Neural cell (in vitro differentiated cells): ENCODE data around the gene HOXD1. TPM values are rescaled to one million over a fixed set of nuclear protein-coding genes. Genes with fewer than 3 reads are reported as not detected.

Source experiments
- H2AFZ ChIP-seq: fragments of 200-600, 300-800 bp; sonication (generic), shearing (Covaris generic); 2 replicates; pipeline ENCODE4 v1.6.0; 2014; ENCODE audit warnings: low read depth, mild to moderate bottlenecking, antibody characterized with exemption, low read length, moderate library complexity
- H3F3A ChIP-seq: fragments of 200-600 bp; shearing (Covaris generic); 2 replicates; pipeline ENCODE4 v1.6.1; 2016; ENCODE audit warnings: mild to moderate bottlenecking, moderate library complexity, mixed read lengths, antibody characterized with exemption, low read length; ENCODE audit not compliant: insufficient read depth, poor library complexity, severe bottlenecking
- H3K27ac ChIP-seq: fragments of 200-600, 300-800 bp; sonication (generic), shearing (Covaris generic); 2 replicates; pipeline ENCODE4 v1.5.1; 2014; ENCODE audit warnings: mild to moderate bottlenecking, low read length, moderate library complexity
- H3K27me3 ChIP-seq: fragments of 300-800, 200-600 bp; sonication (generic), shearing (Covaris generic); 2 replicates; pipeline ENCODE4 v1.6.0; 2014; ENCODE audit warnings: mild to moderate bottlenecking, low read depth, low read length, moderate library complexity; ENCODE audit not compliant: insufficient read depth
- H3K36me3 ChIP-seq: fragments of 300-800, 200-600 bp; sonication (generic), shearing (Covaris generic); 2 replicates; pipeline ENCODE4 v1.5.1; 2014; ENCODE audit warnings: mild to moderate bottlenecking, antibody characterized with exemption, low read length, moderate library complexity; ENCODE audit not compliant: insufficient read depth
- H3K4me2 ChIP-seq: fragments of 300-800, 200-600 bp; sonication (generic), shearing (Covaris generic); 2 replicates; pipeline ENCODE4 v1.6.0; 2014; ENCODE audit warnings: mild to moderate bottlenecking, low read length
- H3K4me3 ChIP-seq: fragments of 300-800, 200-600 bp; sonication (generic), shearing (Covaris generic); 2 replicates; pipeline ENCODE4 v1.5.1; 2014; ENCODE audit warnings: mild to moderate bottlenecking, low read length, moderate library complexity
- H3K79me2 ChIP-seq: fragments of 200-600 bp; shearing (Covaris generic); replicated peaks from 2 replicates; pipeline ENCODE4 v1.6.0; 2014; ENCODE audit warnings: mild to moderate bottlenecking, low read length, moderate library complexity; ENCODE audit not compliant: insufficient read depth
- H3K9ac ChIP-seq: fragments of 300-800, 200-600 bp; sonication (generic), shearing (Covaris generic); 2 replicates; pipeline ENCODE4 v1.6.1; 2016; ENCODE audit warnings: mild to moderate bottlenecking, low read length, mixed read lengths
- H3K9me2 ChIP-seq: fragments of 200-600 bp; shearing (Covaris generic); 2 replicates; pipeline ENCODE4 v1.6.1; 2016; ENCODE audit warnings: mild to moderate bottlenecking, low read length, mixed read lengths; ENCODE audit not compliant: insufficient read depth
- H3K9me3 ChIP-seq: fragments of 200-600, 300-800 bp; sonication (generic), shearing (Covaris generic); 2 replicates; pipeline ENCODE4 v1.6.1; 2016; ENCODE audit warnings: mild to moderate bottlenecking, mixed run types, low read length, moderate library complexity, mixed read lengths
- H4K20me1 ChIP-seq: fragments of 200-600 bp; shearing (Covaris generic); 2 replicates; pipeline ENCODE4 v1.6.1; 2016; ENCODE audit warnings: mild to moderate bottlenecking, mixed run types; ENCODE audit not compliant: insufficient read depth
- CTCF ChIP-seq: fragments of 450-650 bp; IDR thresholded peaks from 2 replicates; pipeline ENCODE4 v1.5.1; 2014; ENCODE audit warnings: antibody characterized with exemption, mild to moderate bottlenecking, moderate library complexity; ENCODE audit not compliant: poor library complexity, severe bottlenecking
- EP300 ChIP-seq: fragments of 450-650 bp; conservative IDR thresholded peaks from 2 replicates; pipeline ENCODE4 v1.6.1; 2014; ENCODE audit warnings: antibody characterized with exemption, mild to moderate bottlenecking, moderate library complexity; ENCODE audit not compliant: poor library complexity, severe bottlenecking
- EZH2 ChIP-seq: fragments of 200-600, 300-800 bp; shearing (Covaris generic), sonication (generic); IDR thresholded peaks from 2 replicates; pipeline ENCODE4 v1.6.1; 2014; ENCODE audit warnings: antibody characterized with exemption, low read length, borderline replicate concordance, mild to moderate bottlenecking; ENCODE audit not compliant: insufficient read depth, poor library complexity, severe bottlenecking
- MXI1 ChIP-seq: fragments of 450-650 bp; conservative IDR thresholded peaks from 2 replicates; pipeline ENCODE4 v1.6.1; 2014; ENCODE audit warnings: antibody characterized with exemption, mild to moderate bottlenecking; ENCODE audit not compliant: poor library complexity, severe bottlenecking
- POLR2AphosphoS5 ChIP-seq: IDR thresholded peaks from 2 replicates; pipeline ENCODE4 v1.6.1; 2012
- RAD21 ChIP-seq: fragments of 450-650 bp; conservative IDR thresholded peaks from 2 replicates; pipeline ENCODE4 v1.6.1; 2014; ENCODE audit warnings: antibody characterized with exemption, mild to moderate bottlenecking, moderate library complexity
- REST ChIP-seq: IDR thresholded peaks from 2 replicates; pipeline ENCODE4 v1.6.1; 2012; ENCODE audit warnings: borderline replicate concordance
- SMC3 ChIP-seq: fragments of 450-650 bp; conservative IDR thresholded peaks from 2 replicates; pipeline ENCODE4 v1.6.1; 2014; ENCODE audit warnings: antibody characterized with exemption, mild to moderate bottlenecking, moderate library complexity; ENCODE audit not compliant: poor library complexity
- TAF1 ChIP-seq: IDR thresholded peaks from 2 replicates; pipeline ENCODE4 v1.6.1; 2012; ENCODE audit warnings: low read depth
- polyA plus RNA-seq: library from polyadenylated mRNA; depleted of rRNA; stranded (reverse); fragments of >200 nt; gene quantifications from 2 replicates; pipeline ENCODE4 v1.2.3, GENCODE V29; 2014

Gene HOXD1
- polyA plus RNA-seq, 1 donor from 2014 or later: not detected

- Histone ChIP-seq H2AFZ (no peak overlapping the region), H3K27ac (no peak overlapping the region), H3K4me3 (no peak overlapping the region), H3K36me3 (no peaks in the 10 kb centered on the region), H3F3A (no peaks in the 10 kb centered on the region), H3K9ac (no peak overlapping the region), H4K20me1 (no peaks in the 10 kb centered on the region), H3K9me3 (no peaks in the 10 kb centered on the region), H3K9me2 (no peaks in the 10 kb centered on the region), H3K79me2 (no peaks in the 10 kb centered on the region), H3K27me3 (no peaks in the 10 kb centered on the region), H3K4me2 (no peak overlapping the region)
- TF ChIP-seq POLR2AphosphoS5: no peak
- TF ChIP-seq EZH2: no peak
- no peak for TF ChIP-seq RAD21
- no peak for TF ChIP-seq SMC3
- TF ChIP-seq CTCF: no peak
- no peak for TF ChIP-seq MXI1
- TF ChIP-seq REST: no peak
- no peak for TF ChIP-seq EP300
- TF ChIP-seq TAF1: no peak
Measured at GRCh38 chr2:176212276-176212675, 23.8 kb downstream of the HOXD1 start.

DNA sequence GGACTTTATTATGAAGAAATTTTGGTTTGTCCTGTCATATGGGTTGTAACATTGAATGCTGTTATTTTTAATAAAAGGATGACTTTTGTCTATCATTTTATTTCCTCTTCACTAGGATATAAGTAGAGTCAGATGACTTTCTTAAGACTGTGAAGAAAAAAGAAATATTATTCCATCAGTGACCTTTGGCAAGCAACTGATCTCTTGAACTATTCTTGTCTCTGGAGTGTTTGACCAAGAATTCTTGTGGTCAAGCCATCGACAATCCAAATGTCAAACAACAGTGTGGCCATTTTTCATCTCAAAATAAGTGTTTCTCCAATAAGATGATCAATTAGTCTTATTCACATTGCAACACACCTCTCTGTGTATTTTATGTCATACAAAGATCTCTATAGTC is 24.9 kb downstream of the HOXD1 start:
- H3F3A ChIP-seq: no peaks in the 10 kb centered on the region
- no peaks in the 10 kb centered on the region for H3K9me3 ChIP-seq
- H3K27ac ChIP-seq: no peak overlapping the region
- no peak overlapping the region for H3K4me2 ChIP-seq
- TF ChIP-seq EZH2 (no peak), REST (no peak), MXI1 (no peak), POLR2AphosphoS5 (no peak), CTCF (no peak), SMC3 (no peak), RAD21 (no peak), TAF1 (no peak), EP300 (no peak)
- no peaks in the 10 kb centered on the region for H3K79me2 ChIP-seq
- H3K9me2 ChIP-seq: no peaks in the 10 kb centered on the region
- no peaks in the 10 kb centered on the region for H3K36me3 ChIP-seq
- H2AFZ ChIP-seq: no peak overlapping the region
- H3K4me3 ChIP-seq: no peak overlapping the region
- H4K20me1 ChIP-seq: no peaks in the 10 kb centered on the region
- no peaks in the 10 kb centered on the region for H3K27me3 ChIP-seq
- no peak overlapping the region for H3K9ac ChIP-seq
